GM10248 (cell line): ENCODE data around the gene KRT82.

Experiments used
- CTCF ChIA-PET: fragments of 300-600 bp; sonication (Branson Sonifier 250); formaldehyde crosslinking; extraction: SDS; loops from one replicate; lab custom pipeline; 2021; ENCODE audit warnings: antibody characterized with exemption; lab: Yijun Ruan, JAX
- POLR2A ChIA-PET: fragments of 350-650 bp; sonication (Branson Sonifier 250); formaldehyde crosslinking; extraction: SDS; loops from one replicate; lab custom pipeline; 2020; ENCODE audit warnings: antibody characterized with exemption; lab: Yijun Ruan, JAX
- DNase-seq: peaks from one replicate; pipeline ENCODE4 v3.0.0; 2012; ENCODE audit errors: extremely low spot score
- TF ChIP-seq, protein P1 (sequence below): IDR thresholded peaks from 2 replicates; pipeline ENCODE4 v1.5.1; 2012; ENCODE audit warnings: mild to moderate bottlenecking, low read depth; ENCODE audit errors: extremely low read depth, missing control alignments, control extremely low read depth

KRT82 gene

GRCh38 chr12:52364901-52365489 is 41.1 kb downstream of the KRT82 start:
- no peak for DNase-seq
- CTCF ChIA-PET = interaction anchor here (1.3 kb wide), 1 partner anchor 9 kb away, joined by 4 read pairs; no protein-coding TSS in a partner anchor
- TF ChIP-seq, protein P1, sequence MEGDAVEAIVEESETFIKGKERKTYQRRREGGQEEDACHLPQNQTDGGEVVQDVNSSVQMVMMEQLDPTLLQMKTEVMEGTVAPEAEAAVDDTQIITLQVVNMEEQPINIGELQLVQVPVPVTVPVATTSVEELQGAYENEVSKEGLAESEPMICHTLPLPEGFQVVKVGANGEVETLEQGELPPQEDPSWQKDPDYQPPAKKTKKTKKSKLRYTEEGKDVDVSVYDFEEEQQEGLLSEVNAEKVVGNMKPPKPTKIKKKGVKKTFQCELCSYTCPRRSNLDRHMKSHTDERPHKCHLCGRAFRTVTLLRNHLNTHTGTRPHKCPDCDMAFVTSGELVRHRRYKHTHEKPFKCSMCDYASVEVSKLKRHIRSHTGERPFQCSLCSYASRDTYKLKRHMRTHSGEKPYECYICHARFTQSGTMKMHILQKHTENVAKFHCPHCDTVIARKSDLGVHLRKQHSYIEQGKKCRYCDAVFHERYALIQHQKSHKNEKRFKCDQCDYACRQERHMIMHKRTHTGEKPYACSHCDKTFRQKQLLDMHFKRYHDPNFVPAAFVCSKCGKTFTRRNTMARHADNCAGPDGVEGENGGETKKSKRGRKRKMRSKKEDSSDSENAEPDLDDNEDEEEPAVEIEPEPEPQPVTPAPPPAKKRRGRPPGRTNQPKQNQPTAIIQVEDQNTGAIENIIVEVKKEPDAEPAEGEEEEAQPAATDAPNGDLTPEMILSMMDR = no peak
- POLR2A ChIA-PET = no interaction called here

- POLR2A ChIA-PET = no interaction called here
- no peak for DNase-seq
- TF ChIP-seq, protein P1 = no peak
- CTCF ChIA-PET = interaction anchor here (0.8 to 1.3 kb wide), 2 partner anchors 9 to 10 kb away, joined by 3 to 4 read pairs; no protein-coding TSS in a partner anchor
These were observed 42.1 kb downstream of the KRT82 start for GRCh38 chr12:52364061-52364460.

DNA sequence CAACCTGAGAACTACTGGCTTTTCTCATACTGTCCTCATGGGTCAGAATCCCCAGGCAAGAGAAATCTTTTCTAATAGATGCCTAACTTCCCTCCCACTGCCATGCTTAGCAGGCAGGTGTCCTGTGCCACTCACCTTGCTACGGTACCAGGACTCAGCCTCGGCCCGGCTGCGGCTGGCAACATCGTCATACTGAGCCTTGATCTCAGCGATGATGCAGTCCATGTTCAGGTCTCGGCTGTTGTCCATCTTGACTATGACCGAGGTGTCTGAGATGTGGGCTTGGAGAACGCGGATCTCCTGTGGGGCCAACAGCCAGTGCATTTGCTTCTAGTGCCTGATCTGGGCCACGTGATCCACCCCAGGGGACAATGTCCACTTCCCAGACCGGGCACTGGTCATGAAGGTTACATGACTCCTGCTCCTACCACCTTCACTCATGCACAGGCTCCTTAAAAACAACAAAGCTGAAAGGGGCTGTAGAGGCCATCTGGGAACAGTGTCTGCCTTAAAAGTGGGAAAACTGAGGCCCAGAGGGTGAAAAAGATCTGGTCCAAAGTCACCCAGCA is 42.9 kb downstream of the KRT82 start:
- ChIA-PET POLR2A (no interaction called here), CTCF (no interaction called here)
- TF ChIP-seq, protein P1 = no peak
- no peak for DNase-seq

GRCh38 chr12:52362118-52362726 is 43.9 kb downstream of the KRT82 start:
- TF ChIP-seq, protein P1 = peak; percentile 6
- DNase-seq = no peak
- POLR2A ChIA-PET = no interaction called here
- CTCF ChIA-PET = interaction anchor here (1.2 to 2.1 kb wide), 5 partner anchors 10 to 618 kb away, joined by 3 to 15 read pairs (median 7); no protein-coding TSS in a partner anchor

GRCh38 chr12:52361553-52361952 is 44.6 kb downstream of the KRT82 start:
- ChIA-PET CTCF (interaction anchor here (0.7 to 2.1 kb wide), 11 partner anchors 9 to 619 kb away, joined by 3 to 15 read pairs (median 4); no protein-coding TSS in a partner anchor), POLR2A (no interaction called here)
- DNase-seq = no peak
- TF ChIP-seq, protein P1 = no peak

DNA sequence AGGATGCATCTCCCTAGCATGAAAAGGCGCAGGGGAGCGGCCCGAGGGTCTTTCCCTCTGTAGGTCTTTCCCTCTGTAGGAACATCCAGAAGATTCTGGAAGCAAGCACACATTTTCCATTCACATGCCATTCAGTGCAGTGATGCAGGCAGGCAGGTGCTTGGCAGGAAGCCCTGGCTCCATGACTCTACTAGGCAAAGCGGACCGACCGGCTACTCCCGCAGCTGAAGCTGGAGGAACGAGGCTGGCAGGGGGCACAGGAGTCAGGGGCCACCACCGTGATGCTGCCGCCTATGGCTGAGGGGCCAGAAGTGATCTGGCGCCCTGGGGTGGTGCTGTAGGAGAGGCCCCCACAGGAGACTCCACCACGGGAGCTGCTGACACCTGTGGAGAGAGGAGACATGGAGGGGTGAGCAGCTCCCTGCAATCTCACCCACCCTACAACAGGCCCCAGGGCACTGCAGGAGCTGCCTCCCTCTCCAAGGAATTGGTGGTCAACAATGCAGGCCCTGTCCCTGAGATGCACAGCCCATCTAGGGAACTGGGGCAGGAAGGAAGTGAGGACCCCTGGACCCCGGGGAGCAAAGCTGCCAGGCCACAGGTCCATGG is 45.4 kb downstream of the KRT82 start:
- POLR2A ChIA-PET = no interaction called here
- no peak for DNase-seq
- TF ChIP-seq, protein P1 = no peak
- CTCF ChIA-PET = interaction anchor here (0.7 to 2.1 kb wide), 12 partner anchors 8 to 620 kb away, joined by 3 to 15 read pairs (median 4); no protein-coding TSS in a partner anchor
